Fibroblast of lung (primary cell): Measurements from ENCODE around the gene LOC101059915.
"Not testable (repeated sequence)": the region's sequence is repeated elsewhere in the genome, so short reads cannot be mapped to it uniquely, and the experiment has no call there.

Experiments used
- CTCF ChIP-seq, 2 donors: IDR thresholded peaks in 1 of 2; conservative IDR thresholded peaks in 1 of 2; 1 replicate in 1 of 2; 2 replicates in 1 of 2; pipeline ENCODE4 v1.5.1; 2011 to 2012; ENCODE audit warnings: low read length in 2 of 2, control low read depth in 1 of 2, inconsistent platforms in 1 of 2, low read depth in 1 of 2, mild to moderate bottlenecking in 1 of 2
- EZH2 ChIP-seq: IDR thresholded peaks from 2 replicates; pipeline ENCODE4 v1.5.1; 2012; ENCODE audit warnings: low read length, control low read depth, mild to moderate bottlenecking; ENCODE audit errors: missing control alignments

- not testable (repeated sequence) for TF ChIP-seq EZH2; CTCF (conservative IDR thresholded peaks at IDR 0.05 in 1 of 2, IDR thresholded peaks at IDR 0.05 in 1 of 2; ENCODE audit: low read depth in 1 of 2, low read length in 2 of 2)
These were observed 31.1 kb downstream of the LOC101059915 start for GRCh38 chrX:71698299-71699022.
